Measurements from ENCODE around the gene PLIN3.
"Not testable (repeated sequence)": the region's sequence is repeated elsewhere in the genome, so short reads cannot be mapped to it uniquely, and the experiment has no call there.

- not testable (repeated sequence) for TF ChIP-seq PATZ1 (CRISPR knock-in tag; IDR thresholded peaks at IDR 0.05; ENCODE audit: borderline replicate concordance); ISL1 (CRISPR knock-in tag; IDR thresholded peaks at IDR 0.05); ARNTL (CRISPR knock-in tag; IDR thresholded peaks at IDR 0.05; ENCODE audit: borderline replicate concordance, low read depth); ZNF70 (CRISPR knock-in tag; IDR thresholded peaks at IDR 0.05); TSHZ2 (CRISPR knock-in tag; IDR thresholded peaks at IDR 0.05); ZNF565 (CRISPR knock-in tag; conservative IDR thresholded peaks at IDR 0.05; ENCODE audit: low read depth); TOX (CRISPR knock-in tag; IDR thresholded peaks at IDR 0.05; ENCODE audit: borderline replicate concordance)
Observed at GRCh38 chr19:4884993-4885392, 17.5 kb upstream of the PLIN3 start.

Data from SK-N-SH treated with all-trans-retinoic acid at 6 μM for 48 hours (cell line).